ENCODE data around the gene HERC6.
"Not testable (repeated sequence)": the region's sequence is repeated elsewhere in the genome, so short reads cannot be mapped to it uniquely, and the experiment has no call there.

HERC6 gene

DNA sequence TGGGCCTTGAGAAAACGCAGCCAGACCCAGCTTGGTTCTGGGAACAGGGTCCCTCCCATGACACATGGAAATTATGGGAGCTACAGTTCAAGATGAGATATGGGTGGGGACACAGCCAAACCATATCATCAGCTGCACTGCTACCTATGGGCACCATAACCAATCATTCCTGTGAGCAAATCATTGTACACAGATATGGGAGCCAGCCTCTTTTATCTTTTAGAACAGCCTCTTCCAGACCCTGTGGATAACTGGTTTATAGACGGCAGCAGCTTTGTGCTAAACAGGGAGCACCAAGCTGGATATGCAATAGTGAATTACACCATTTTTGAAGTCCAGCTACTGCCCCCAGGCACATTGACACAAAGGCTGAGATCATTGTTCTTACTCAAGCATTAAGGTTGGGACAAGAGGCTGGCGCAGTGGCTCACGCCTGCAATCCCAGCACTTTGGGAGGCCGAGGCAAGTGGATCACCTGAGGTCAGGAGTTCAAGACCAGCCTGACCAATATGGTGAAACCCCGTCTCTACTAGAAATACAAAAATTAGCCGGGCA, 69.6 kb downstream of the HERC6 start:
- DNase-seq: not testable (repeated sequence)

DNA sequence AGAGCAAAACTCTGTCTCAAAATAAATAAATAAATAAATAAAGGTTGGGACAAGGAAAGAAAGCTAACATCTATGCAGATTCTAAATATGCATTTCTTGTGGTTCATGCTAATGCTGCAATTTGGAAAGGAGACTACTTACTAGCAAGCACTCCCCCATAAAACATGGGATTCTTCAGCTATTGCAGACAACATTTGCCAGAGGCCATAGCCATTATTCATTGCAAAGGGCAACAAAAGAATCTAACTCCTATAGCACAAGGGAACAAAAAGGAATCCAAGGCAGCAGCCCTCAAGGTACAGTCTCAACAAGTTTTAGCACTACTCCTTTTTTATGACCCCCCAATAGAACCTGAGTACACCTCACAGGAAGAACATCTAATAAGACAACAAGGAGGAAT, 70.2 kb downstream of the HERC6 start:
- no peak for DNase-seq

DNA sequence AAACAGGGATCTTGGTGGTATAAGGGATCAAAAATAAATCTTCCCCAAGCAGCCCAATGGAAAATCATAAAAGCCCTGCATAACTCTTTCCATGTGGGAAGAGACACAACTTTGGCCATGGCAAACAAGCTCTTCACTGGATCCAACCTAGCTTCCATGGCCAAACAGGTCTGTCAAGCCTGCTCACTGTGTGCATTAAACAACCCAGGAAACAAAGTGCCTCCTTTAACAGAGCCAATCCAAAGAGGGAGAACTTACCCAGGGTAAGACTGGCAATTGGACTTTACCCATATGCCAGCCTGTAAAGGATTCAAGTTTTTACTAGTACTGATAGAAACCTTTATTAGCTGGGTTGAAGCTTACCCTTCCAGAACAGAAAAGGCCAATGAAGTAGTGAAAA, 70.6 kb downstream of the HERC6 start:
- no peak for DNase-seq

DNA sequence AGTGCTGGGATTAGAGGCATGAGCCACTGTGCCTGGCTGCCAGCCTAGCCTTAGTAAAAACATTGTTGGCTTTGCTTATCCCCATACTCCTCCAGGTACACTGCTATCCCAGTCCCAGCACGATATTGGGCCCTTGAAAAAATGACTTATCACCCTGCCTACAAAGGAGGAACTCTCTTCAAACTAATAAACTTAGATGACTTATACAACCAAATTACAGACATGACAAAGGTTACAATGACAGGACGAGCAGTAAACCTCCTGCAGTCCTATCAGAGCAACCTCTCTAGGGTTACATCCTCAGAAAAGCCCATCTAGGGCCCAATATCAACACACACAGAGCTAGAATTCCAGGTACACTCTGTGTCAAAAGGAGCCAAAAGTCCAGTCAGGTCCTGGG, 72.6 kb downstream of the HERC6 start:
- DNase-seq: no peak

DNA sequence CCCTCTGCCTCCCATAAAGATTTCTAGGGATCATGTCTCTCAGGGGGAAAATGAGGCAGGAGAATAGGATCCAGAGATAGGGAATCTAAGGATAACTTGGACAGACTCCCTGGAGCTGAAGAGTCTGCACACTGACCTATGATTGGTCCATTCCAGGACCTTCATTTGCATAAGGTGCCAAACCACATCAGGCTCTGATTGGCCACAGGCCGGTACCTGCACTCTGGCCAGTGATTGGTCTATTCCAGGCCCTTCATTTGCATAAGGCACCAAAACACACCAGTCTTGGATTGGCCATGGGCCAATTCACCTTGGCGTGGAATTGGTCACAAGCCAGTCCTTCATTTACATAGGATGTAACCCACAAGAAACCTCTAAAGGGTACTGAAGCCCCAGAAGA, 74.3 kb downstream of the HERC6 start:
- no peak for DNase-seq

DNA sequence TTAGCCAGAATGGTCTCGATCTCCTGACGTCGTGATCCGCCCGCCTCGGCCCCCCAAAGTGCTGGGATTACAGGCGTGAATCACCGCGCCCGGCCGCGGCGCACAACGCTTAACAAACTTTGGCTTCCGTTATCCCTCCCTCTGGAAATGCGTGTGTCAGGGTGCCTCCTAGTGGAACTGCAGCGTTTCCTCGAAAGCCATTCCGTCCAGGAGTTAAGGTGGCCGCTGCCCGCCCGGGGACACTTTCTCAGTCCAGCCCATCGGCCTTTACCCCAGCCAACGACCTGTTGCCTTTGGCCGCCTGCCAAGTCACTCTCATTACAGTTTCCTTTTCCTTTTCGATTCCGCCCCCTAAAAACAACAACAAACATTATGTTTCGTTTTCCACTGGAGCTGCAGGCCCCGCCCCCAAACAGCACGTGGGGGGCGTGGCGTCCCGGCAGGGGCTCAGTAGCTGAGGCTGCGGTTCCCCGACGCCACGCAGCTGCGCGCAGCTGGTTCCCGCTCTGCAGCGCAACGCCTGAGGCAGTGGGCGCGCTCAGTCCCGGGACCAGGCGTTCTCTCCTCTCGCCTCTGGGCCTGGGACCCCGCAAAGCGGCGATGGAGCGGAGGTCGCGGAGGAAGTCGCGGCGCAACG, 78.1 kb downstream of the HERC6 start, which contains the start of gene HERC5:
Gene HERC5 (plus strand): TSS at position 450 of the 637 bp plus-strand sequence. CDS start 151 bp downstream, at position 601.
- peak; percentile 83 for DNase-seq

DNA sequence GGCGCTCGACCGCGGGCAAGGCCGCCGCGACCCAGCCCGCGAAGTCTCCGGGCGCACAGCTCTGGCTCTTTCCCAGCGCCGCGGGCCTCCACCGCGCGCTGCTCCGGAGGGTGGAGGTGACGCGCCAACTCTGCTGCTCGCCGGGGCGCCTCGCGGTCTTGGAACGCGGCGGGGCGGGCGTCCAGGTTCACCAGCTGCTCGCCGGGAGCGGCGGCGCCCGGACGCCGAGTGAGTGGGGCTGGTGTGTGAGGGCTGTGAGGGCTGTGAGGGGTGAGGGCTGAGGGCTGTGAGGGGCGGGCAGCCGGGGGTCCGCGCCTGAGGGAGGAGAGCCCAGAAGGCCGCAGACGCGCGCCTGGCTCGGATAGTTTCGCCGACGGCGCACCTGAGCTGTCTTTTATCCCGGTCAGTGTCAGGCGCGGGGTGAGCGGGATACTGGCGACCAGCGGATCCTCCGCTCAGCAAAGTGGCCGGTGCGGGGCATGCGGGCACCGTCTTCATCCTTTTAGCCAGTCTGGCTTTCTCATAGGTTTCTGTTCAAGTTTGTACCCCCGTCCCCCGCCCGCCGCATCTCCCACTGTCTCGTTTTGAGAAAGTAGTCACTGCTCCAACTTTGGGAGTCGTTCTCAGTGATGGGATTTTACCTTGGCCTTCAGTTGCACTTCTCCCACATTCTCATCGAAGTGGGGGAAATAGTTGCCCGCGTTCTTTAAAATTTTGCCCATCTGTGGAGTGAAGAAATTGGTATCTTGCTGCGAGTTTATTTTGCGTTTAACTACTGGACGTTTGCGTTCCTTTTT, 78.9 kb downstream of the HERC6 start:
- peak; percentile 34 for DNase-seq

DNA sequence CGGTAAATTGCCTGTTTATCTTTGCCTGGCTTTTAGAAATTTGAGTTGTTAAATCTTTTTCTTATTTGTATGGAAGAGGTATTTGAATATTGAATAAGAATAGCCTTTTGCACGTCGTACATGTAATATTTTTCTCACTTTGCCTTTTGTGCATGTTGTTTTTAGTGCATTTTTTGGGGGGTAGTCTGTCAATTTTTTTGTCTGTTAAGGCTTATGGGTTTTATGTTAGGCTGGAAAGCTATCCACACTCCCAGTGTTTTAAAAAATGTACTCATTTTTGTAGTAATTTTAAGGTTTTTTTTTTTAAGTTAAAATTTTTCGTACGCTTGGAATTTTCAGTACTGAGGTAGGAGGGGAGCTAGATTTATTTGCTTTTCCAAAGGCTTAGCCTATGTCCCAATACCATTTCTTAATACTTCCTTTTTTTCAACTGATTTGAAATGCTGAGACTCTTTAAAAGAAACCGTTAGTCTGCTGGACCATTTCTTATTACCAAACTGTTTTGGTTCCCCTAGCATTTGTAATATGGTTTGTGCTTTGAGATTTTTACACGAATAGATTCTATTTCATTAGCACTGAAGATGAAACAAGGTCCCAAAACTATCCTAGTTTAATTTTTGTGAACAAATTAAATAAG, 79.6 kb downstream of the HERC6 start:
- DNase-seq: no peak

DNA sequence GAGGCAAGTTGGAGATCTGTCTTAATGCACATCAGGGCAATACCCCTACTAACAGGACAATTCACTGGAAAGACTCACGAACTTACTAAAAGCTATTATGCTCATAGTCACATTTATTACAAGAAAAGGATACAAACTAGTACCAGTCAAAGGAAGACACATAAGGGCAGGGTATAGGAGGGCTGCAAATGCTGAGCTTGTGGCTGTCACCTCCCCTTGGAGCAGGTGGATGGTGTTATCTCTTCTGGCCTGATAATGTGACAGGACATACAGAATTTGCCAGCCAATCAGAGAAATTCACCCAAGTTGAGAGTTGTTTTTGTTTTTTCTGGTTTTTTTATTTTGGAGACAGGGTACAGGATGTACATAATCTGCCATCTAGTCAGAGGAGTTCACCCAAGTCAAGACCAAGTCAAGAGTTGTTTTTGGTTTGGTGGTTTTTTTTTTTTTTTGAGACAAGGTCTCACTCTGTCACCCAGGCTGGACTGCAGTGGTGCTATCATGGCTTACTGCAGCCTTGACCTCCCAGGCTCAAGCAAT, 87.1 kb downstream of the HERC6 start:
- no peak for DNase-seq

DNA sequence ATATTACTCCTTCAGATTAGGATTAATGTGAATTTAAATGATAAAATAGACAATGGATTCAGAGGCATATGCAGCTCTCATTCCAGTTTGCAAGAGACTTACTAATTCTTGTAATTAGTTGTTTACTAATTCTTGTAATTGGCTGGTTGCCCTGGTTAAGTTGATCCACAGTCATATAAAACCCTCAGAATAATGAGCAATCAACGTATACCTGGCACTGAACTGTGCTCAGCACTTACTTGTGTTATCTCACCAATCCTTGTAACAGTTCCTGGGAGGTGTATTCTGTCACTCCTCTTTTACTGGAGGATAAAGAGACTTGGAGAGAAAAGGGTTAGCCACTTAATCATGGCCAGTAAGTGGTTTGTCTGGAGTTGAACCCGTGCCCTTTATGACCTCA, 88.7 kb downstream of the HERC6 start:
- no peak for DNase-seq

DNA sequence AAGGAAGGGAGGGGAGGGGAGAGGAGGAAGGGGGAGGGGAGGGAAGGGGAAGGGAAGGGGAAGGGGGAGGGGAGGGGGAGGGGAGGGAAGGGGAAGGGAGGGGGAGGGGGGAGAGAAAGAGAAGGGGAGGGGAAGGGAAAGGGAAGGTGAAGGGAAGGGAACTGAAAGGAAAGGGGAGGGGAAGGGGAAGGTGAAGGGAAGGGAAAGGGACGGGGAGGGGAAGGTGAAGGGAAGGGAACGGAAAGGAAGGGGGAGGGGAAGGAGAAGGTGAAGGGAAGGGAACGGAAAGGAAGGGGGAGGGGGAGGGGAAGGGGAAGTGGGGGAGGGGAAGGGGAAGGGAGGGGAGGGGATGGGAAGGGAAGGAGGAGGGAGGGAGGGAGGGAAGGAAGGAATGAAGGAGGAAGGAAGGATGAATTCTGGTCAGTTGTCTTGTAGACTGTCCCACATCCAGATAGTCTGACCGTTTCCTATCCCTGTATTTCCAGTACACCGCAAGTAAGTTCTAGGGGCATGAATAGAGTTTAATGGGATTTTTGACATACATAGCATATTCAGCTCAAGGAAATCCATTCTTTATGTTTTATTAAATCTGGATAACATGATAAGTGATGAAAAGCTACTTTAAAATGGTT, 98.7 kb downstream of the HERC6 start:
- DNase-seq: no peak

DNA sequence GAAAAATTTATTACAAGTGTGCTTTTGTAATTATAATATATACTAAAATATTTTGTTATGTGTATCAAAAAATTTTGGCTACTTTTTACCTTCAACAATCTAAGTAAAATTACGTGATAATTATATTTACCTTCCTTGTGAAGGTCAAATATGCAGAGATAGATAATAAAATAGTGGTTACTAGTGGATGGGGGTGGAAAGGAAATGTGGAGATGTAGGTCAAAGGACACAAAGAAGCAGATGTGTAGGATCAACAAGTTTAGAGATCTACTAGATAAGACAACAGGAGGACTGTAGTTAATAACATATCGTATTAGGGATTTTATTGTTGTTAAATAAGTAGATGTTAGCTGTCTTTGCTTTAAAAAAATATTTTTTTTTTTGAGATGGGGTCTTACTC, 99.6 kb downstream of the HERC6 start:
- DNase-seq: no peak

DNA sequence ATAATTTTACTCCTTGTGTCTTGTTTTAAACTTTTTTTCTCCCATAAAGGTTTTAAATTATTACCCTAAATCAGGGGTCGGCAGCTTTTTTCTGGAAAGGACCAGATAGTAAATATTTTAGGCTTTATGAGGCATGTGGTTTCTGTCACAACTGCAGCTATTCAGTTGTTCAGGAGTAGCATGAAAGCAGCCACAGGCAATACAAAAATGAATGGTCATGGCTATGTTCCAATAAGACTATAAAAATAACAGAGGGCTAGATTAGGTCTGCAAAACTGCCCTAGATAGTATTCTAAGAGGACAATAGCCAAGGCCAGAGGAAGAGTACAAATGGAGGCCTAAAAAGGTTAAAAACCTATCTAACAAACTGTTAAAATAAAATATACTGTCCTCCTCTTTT, 102.9 kb downstream of the HERC6 start:
- no peak for DNase-seq

DNA sequence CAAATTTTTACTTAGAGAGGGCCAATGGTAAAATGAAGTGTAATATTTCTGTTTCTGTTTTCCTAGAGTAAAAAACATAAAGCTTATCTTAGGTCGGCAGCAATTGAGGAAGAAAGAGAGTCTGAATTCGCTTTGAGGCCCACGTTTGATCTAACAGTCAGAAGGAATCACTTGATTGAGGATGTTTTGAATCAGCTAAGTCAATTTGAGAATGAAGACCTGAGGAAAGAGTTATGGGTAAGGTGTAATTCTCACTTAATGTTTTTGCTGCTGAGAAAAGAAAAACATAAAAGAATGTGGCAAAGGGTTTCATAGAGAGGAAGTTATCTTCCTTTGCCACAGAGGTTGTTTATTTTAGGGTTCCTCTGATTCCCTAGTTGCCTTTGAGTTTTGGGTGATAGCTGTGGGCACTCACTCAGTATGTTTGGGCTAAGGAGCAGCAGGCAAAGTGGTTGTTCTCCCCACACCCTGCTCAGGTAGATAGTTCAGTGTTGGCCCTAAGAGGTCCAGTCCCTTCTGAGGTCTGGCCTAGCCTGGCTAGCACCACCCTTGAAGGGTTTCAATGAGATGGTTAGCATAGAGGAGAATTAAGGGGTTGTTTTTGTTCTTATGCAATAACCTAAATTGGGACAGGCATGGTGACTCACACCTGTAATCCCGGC, 110.6 kb downstream of the HERC6 start:
- no peak for DNase-seq

All from NCI-H345 (cell line).